ENCODE data around the gene ANXA2R.
"Not testable (repeated sequence)": the region's sequence is repeated elsewhere in the genome, so short reads cannot be mapped to it uniquely, and the experiment has no call there.

ANXA2R gene, protein sequence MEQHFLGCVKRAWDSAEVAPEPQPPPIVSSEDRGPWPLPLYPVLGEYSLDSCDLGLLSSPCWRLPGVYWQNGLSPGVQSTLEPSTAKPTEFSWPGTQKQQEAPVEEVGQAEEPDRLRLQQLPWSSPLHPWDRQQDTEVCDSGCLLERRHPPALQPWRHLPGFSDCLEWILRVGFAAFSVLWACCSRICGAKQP
- 42.1 to 55.0 reads per million in 2 donors for total RNA-seq

DNA sequence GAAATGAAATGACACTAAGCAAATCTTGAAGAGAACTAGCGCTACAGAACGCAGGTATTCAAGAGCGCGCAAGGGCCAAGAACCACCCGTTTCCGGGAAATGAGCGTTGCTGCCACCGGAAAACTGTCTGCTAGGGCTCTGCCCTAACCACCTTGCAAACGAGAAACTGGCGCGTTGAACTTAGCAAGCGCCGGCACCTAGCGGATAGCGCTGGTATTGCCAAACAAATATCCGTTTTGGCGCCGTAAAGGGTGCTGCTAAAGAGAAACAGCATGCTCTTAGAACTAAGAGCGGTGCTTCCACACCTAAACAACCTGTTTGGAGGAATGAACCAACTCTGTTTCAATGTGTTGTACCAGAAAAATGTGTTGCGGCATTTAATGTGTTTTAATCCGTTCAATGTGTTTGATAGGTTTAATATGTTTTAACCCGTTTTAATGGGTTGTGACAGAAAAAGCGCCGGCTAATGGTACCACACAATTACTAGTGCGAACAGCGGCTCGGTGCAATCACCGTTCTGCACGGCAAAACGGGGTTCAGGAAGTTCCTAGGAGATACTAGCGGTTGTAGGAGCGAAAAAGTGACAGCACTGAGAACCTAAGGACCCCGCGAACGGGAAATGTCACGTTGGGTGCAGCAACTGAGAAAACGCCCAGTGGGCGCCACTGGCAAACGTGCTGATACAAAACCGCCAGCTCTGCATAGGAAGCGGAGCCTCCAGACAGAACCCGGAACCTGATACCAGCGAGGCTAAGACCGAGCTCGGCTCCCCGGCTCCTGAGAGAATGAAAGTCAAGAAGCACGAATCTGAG is at the start of gene ANXA2R:
ANXA2R (minus strand) TSS at position 33 of the 812 bp plus-strand sequence. CDS start 273 bp downstream, outside the sequence.
- DNase-seq, result peak; percentile 66 to 99 (median 88)

DNA sequence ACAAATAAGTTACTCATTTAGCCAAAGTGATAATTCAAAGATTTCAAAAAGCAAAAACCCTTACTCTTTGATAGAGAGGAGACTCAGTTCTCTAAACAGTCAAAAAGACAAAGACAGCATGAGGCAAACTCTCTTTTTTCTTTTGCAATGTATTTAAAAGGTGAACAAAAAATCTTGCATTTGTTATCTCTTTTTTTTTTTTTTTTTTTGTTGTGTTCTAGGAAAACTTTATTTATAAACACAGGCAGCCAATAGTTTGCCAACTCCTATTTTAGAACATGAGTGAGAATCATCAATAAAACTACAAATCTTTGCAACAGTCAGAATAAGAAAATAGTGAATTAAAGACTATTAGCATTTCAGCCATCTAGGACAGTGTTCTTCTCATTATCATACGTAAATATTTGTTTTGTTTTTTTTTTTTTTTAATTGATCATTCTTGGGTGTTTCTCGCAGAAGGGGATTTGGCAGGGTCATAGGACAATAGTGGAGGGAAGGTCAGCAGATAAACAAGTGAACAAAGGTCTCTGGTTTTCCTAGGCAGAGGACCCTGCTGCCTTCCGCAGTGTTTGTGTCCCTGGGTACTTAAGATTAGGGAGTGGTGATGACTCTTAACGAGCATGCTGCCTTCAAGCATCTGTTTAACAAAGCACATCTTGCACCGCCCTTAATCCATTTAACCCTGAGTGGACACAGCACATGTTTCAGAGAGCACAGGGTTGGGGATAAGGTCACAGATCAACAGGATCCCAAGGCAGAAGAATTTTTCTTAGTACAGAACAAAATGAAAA is 46.2 kb upstream of the ANXA2R start:
- not testable (repeated sequence) for DNase-seq

DNA sequence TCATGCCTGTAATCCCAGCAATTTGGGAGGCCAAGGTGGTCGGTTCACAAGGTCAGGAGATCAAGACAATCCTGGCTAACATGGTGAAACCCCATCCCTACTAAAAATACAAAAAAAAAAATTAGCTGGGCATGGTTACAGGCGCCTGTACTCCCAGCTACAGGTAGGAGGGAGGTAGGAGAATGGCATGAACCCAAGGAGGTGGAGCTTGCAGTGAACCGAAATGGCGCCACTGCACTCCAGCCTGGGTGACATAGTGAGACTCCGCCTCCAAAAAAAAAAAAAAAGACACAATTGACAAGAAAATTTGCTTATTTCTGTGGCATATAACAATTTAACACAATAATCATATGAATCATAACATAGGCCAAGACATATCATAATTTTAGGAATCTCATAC is 45.3 kb upstream of the ANXA2R start:
- DNase-seq, result no peak

DNA sequence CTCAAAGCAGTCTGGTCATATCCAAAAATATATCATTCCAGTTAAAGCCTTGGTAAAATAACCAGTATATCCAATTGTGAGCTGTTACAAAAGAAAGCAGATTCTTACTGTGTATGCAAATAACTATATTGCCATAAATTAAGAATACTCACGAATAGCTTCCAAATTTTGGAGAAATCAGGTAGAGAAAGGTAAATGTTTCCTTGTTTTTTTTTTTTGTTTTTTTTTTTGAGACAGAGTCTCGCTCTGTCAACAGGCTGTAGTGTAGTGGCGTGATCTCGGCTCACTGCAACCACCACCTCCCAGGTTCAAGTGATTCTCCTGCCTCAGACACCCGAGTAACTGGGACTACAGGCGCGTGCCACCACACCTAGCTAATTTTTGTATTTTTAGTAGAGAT is 44.3 kb upstream of the ANXA2R start:
- DNase-seq, result not testable (repeated sequence)

DNA sequence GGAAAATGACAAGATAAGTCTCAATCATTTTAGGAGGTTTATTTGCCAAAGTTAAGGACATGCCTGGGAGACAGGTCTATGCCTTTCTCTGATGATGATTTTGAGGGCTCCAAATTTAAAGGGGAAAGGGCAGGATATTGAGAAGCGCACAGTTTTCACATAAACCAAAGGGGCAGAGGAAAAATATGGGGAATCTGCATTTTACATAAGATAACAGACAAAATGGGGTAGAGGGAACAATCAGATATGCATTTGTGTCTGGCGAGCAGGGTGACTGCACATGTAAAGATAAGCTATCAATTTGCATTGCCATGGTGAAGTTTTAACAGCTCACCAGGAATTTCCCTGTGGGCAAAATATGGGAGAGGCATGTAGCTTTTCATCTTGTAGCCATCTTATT is 41.2 kb upstream of the ANXA2R start:
- DNase-seq, result not testable (repeated sequence)

DNA sequence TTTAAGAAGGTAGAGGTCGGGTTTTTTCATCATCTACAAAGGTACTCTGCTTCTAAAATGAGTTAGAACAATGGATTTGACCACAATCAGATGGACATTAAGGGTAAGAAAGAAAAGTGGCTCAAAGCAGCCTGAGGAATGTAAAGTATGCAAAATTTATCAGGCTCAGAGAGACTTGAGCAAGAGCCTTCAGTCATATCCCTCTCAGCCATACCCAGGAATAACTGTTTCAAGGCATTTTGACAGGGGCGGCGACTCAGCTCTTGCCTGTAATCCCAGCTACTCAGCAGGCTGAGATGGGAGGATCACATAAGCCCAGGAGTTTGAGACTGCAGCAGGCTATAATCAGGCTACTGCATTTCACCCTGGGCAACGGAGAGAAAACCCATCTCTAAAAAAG is 38.8 kb upstream of the ANXA2R start:
- no peak for DNase-seq

DNA sequence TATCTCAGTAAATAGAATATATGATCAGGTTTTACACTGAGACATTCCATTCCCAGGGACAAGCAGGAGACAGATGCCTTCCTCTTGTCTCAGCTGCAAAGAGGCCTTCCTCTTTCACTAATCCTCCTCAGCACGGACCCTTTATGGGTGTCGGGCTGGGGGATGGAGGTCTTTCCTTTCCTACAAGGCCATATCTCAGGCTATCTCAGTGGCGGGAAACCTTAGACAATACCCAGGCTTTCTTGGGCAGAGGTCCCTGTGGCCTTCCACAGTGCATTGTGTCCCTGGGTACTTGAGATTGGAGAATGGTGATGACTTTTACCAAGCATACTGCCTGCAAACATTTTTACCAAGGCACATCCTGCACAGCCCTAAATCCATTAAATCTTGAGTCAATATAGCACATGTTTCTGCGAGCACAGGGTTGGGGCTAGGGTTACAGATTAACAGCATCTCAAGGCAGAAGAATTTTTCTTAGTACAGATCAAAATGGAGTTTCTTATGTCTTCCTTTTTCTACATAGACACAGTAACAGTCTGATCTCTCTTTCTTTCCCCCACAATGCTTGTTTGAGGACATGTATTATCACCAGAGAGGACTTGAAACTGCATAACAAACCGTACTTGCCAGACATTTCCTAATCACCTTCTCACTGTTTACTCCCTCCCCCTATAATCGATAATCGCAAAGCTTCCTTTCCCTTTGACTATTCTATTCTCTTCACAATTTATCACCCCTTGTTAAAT is 37.5 kb upstream of the ANXA2R start:
- DNase-seq, result not testable (repeated sequence)

DNA sequence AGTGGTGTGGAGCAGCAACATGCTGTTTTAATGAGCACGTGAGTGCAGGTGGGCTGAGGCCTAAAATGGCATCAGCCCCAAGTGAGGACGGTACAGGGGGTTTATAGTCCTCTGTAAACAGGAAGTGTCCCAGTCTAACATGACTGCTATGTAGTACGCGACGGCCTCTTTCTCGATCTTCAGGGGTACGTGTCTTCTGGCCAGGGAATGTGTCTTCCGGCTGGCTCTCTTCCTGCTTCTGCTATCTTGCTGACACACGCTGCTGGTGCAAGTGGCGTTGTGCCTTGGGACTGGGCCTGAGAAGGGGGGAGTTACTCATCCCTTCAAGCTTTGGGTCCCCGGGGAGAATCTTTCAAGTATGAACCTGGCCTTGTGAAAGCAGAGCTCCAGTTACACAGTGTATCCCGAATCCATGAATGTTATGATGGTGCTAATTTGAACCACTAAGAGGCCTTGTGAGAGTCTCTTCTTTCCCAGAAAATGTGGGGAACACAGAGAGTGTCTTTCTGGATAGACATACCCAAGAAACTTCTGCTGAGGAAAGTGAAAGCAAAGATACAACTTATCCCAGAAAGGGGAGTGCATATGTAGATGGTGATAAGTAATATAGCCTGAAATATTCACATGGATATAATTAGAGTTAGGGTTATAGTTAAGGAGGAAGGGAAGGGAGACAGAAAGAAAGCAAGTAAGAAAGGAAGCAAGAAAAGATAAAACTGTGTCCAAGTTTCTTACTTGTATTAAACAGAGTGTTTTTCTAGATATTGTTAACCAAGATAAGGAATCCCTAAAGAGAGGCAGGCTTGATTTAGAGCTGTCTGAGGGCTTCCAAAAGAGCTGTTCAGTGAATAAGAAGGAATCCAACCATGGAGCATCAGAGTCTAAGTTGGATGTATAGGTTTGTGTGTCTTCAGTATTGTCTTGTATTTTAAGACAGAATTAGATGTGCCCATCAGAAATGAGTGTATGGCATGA is 35.5 kb upstream of the ANXA2R start:
- no peak for DNase-seq

DNA sequence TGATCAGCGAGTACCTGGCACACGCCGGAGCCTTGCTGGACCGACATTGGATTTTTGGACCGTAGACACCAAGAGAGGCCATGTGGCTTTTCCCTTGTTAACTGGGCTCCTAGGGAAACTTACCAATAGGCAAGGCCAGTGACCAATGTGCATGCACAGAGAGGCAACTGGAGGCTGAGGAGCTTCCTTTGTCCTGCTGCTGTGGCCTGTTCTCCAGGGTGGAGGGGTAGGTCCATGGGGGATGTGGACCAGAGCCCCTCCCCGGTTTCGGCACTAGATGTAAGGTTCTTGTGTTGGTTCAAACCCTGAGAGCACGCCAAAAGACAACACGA is 34.8 kb upstream of the ANXA2R start:
- no peak for DNase-seq

DNA sequence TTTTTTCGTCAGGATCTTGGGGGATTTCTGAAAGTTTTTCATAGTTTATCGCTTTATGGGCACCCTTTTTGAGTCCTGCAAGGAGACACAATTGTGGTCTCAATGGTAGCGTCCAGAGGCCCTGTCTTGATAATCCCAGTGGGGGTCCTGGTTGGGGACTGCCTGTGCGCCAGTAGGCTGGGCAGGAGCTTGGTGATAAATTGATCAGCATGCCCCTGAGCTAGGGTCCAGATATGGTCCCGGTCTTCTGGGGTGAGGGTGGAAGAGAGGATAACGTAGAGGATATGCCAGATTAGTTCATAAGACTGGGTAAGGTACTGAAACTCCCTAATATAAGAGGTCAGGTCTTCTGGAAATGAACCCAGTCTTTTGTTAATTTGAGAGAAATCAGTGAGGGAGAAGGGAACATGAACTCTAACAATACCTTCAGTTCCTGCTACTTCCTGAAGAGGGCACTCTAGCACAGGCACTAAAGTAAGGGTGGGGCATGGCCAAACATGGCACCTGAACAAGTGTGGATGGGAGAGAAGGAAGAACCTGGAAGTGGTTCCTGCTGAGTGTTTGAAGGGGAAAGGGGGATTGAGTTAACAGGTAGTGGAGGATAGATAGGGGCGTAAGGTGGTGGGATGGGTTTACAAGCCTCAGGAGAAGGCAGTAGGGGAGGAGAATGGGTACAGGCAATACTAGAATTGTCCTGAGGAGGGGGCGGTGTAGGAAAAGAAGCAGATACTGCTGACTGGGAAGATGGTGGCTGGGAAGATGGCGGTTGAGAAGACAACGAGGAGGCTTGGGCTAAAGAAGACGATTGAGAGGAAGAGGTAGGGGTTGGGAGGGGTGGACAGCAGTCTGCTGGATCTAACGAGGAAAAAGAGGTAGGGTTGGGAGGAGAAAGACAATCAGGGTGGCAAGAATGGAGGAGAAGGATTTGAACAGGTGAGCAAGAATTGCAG is 33.8 kb upstream of the ANXA2R start:
- DNase-seq, result peak in 3 of 5 experiments; percentile 17 to 66 (median 46)

DNA sequence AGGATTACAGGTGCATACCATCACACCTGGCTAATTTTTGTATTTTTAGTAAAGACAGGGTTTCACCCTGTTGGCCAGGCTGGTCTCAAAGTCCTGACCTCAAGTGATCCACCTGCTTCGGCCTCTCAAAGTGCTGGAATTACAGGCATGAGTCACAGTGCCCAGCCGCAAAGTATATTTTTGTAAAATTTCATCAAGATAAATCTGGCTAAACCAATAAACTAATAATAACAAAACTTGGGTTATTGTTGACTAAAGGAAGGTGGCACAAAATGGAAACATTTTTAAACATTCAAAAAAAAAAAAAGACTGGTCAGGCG is 29.2 kb upstream of the ANXA2R start:
- not testable (repeated sequence) for DNase-seq

DNA sequence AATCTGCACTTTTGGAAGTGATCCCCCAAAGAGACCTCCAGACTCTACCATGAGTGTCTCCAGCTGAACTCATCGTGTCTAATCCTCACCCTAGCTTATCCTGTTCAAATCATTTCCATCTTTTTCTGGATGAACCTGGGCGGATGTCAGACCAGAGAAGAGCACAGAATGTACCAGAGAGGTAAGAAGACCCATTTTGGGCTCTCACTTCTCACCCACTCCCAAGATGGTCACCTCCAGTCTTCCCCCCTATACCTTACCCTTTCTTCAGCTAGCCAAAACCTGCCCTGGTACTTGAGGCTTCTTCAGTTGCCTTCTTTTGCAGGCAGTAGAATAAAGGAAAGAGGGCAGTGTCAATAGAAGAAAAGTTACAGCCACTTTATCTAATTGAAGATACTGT is 27.9 kb upstream of the ANXA2R start:
- DNase-seq, result peak in 1 of 5 experiments; percentile 27

DNA sequence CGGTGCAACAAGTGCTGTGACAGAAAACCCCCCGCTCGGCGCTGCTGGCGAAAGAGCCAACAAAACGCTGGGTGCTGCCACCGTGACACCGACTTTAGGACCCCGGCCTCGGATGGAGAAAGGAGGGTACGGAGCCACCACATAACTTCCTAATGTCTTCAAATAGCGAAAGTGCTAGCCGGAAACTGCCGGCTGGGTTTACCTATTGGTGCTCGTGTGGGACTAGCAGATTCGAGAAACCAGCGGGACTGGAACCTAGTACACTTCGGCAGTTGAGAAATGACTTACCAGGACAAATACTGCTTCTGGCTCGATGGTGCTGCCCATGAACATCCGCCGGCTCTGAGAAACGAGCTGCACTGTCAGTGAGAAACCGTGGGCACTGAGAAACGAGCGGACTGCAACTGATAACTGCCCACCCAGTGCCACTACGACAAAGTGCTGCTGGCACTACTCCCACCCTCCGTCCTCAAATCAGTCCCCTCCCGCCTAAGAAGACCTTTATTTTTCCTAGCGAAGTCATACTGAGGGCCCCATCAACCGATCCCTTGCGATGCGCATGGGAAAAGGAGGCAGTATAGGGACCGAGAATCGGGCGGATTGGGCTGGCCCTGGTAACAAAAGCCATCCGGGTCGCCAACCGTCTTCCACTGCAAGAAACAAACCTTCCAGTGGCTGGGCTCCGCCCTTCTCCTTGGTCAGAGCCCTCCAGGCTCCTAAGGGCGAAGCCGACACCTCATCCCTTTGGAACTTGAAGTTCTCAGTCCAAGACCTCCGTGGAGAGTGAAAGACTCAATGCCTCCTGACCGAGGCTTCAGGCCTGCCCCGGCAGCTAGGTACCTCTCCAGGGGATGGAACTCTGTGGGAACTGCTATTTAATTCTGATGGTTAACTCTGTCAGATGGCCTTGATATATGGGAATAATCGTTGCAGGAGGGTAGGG is 27.0 kb upstream of the ANXA2R start:
- DNase-seq, result peak; percentile 64 to 95 (median 81)

DNA sequence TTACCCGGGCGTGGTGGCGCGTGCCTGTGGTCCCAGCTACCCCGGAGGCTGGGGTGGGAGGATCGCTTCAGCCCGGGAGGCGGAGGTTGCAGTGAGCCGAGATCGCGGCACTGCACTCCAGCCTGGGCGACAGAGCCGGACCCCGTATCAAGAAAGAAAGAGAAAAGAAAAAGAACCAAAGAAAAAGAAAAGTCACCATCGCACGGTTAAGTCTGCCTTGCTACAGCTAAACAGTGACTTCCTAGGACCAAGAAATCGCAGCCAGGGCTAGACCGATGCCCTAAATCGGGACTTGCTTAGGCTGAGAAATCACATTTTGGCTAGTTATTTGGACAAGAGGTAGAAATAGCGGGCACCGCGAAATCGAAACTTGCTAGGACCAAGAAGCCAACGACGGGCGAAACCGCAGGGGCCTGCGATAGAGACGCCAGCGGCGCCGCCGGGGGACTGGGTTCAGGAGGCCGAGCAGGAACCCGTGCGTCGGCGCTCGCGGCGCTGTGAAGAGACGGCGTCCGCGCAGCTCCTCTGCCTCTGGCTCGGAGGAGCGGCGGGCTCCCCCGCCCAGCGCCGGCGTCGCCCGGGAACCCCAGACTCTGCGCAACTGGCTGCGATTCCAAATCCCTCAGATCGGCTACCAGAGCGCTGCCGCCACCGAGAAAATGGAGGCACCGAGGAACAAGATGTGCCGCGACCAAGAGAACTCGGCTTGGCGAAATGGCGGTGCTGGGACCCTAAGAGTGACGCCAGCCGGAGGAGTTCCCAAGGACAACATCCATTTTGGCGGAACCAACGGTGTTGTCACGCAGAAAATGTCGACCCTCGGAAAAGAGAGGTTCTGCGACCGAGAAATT is 26.1 kb upstream of the ANXA2R start:
- DNase-seq, result peak; percentile 39 to 85 (median 69)

DNA sequence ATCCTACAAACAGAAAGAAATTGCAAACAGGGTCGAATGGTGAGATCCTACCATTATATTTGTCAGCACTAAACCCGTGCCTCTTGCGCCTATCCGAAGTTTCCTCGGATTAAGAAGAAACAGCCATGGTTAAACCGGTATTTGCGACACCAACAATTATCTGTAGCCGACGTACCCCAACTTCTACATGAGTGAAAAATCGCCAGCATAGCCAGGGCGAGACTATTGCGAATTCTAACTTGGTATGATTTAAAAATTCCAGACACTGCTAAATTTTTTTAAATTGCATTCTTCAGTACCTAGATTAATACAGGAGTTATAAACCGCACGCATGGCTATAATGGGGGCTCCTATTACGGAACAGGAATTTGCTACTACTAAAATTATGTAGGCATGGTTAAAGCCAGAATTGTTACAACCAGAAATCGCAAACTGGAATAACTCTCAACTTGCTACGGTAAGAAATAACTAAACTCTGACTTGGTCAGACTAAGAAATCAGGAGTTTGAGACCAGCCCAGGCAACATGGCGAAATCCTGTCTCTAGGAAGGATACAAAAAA is 25.3 kb upstream of the ANXA2R start:
- peak in 2 of 5 experiments; percentile 29 to 60 for DNase-seq

DNA sequence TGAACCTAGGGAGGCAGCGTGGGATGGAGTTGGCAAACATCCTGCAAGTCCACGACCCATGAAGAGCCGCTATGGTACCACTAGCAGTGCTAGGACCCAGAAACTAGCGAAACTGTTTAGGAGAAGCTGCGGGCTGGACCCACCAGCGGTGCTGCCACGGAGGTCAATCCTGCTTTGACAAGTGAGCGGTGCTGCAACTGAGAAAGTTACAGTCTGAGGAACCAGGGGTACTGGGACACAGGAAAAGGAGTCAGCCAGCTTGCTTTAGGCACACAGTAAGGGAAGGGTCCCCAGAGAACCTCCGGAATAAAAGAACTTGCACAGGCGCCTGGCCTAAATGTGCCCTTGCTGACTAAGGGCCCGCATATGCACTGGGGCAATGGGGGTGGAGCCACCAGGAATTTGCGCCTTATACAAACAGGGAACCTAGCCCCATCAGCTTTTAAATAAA is 23.6 kb upstream of the ANXA2R start:
- no peak for DNase-seq

DNA sequence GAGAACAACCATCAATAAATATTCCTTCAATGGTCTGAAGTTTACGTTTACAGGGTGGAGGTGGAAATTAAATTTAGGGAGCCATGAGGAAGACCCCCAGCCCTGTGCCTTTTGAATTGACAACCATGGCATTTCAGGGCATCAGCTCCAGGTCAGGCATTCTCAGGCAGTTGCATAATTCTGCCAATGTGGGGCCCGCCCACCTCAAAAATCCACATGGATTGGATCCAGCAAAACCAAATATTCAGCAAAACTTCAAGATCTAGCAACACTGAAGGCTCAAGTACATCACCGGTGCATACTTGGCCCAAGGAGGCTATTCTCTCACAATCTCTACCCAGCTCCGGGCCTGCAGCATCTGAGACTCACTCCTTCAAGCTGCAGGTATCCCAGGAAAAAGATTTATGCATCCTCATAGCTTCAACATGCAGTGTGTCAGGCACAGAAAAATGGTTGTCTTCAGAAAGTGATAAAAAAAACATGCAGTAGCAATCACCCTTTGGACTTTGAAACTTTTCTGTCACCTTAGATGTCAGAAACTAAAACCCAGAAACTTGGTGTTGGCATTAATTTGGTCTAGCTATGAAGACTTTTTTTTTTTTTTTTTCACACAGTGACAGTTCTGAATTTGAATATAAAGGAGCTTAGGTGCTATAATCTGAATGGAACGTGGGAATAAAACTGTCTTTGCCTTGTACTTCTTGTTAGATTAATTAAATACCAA is 21.4 kb upstream of the ANXA2R start:
- no peak for DNase-seq
